HL-60 (cell line): ENCODE results near the gene RUNX2.

Experiments
- POLR2AphosphoS5 ChIP-seq: IDR thresholded peaks from 2 replicates; pipeline ENCODE4 v1.6.1; 2012; ENCODE audit warnings: low read depth
- SPI1 ChIP-seq: IDR thresholded peaks from 2 replicates; pipeline ENCODE4 v1.6.1; 2012; ENCODE audit warnings: low read depth, mild to moderate bottlenecking, borderline replicate concordance
- TF ChIP-seq, protein P1 (sequence below): IDR thresholded peaks from one replicate; pipeline ENCODE4 v1.5.1; 2011; ENCODE audit warnings: low read length, control low read depth, inconsistent platforms; ENCODE audit not compliant: insufficient read depth
- TF ChIP-seq, protein P2 (sequence below): IDR thresholded peaks from 2 replicates; pipeline ENCODE4 v1.6.1; 2012; ENCODE audit warnings: low read depth; ENCODE audit not compliant: insufficient replicate concordance

DNA sequence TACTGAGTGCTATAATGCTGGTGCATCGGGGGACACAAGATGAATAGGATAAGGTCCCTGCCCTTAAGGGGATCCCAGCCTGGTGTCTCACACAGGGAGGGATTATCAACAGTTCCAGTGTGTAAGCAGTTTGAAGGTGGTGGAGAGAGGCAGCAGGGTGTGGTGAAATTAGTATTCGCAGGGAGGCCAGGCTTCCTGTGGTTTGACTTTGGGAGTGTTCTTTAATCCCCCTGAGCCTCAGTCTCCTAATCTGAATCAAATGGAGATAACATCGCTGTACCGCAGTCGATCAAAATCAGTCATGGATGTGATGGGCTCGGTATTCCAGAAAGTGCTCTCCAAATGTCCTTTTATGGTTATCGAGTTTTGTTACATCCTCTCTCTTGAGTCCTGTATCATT, 337.7 kb downstream of the RUNX2 start:
- TF ChIP-seq, protein P1, sequence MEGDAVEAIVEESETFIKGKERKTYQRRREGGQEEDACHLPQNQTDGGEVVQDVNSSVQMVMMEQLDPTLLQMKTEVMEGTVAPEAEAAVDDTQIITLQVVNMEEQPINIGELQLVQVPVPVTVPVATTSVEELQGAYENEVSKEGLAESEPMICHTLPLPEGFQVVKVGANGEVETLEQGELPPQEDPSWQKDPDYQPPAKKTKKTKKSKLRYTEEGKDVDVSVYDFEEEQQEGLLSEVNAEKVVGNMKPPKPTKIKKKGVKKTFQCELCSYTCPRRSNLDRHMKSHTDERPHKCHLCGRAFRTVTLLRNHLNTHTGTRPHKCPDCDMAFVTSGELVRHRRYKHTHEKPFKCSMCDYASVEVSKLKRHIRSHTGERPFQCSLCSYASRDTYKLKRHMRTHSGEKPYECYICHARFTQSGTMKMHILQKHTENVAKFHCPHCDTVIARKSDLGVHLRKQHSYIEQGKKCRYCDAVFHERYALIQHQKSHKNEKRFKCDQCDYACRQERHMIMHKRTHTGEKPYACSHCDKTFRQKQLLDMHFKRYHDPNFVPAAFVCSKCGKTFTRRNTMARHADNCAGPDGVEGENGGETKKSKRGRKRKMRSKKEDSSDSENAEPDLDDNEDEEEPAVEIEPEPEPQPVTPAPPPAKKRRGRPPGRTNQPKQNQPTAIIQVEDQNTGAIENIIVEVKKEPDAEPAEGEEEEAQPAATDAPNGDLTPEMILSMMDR, result no peak
- no peak for TF ChIP-seq POLR2AphosphoS5
- TF ChIP-seq, protein P2, sequence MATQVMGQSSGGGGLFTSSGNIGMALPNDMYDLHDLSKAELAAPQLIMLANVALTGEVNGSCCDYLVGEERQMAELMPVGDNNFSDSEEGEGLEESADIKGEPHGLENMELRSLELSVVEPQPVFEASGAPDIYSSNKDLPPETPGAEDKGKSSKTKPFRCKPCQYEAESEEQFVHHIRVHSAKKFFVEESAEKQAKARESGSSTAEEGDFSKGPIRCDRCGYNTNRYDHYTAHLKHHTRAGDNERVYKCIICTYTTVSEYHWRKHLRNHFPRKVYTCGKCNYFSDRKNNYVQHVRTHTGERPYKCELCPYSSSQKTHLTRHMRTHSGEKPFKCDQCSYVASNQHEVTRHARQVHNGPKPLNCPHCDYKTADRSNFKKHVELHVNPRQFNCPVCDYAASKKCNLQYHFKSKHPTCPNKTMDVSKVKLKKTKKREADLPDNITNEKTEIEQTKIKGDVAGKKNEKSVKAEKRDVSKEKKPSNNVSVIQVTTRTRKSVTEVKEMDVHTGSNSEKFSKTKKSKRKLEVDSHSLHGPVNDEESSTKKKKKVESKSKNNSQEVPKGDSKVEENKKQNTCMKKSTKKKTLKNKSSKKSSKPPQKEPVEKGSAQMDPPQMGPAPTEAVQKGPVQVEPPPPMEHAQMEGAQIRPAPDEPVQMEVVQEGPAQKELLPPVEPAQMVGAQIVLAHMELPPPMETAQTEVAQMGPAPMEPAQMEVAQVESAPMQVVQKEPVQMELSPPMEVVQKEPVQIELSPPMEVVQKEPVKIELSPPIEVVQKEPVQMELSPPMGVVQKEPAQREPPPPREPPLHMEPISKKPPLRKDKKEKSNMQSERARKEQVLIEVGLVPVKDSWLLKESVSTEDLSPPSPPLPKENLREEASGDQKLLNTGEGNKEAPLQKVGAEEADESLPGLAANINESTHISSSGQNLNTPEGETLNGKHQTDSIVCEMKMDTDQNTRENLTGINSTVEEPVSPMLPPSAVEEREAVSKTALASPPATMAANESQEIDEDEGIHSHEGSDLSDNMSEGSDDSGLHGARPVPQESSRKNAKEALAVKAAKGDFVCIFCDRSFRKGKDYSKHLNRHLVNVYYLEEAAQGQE, result no peak
- no peak for TF ChIP-seq SPI1
